Hematopoietic multipotent progenitor cell (in vitro differentiated cells): ENCODE measurements around the gene SIK1. TPM values are rescaled to one million over a fixed set of nuclear protein-coding genes. Genes with fewer than 3 reads are reported as not detected.
"Not testable (repeated sequence)": the region's sequence is repeated elsewhere in the genome, so short reads cannot be mapped to it uniquely, and the experiment has no call there.

Experiments
- DNase-seq, 3 donors: peaks; one replicate each; pipeline ENCODE4 v3.0.0-alpha.2; 2011 to 2015; ENCODE audit warnings: low read depth in 2 of 3, low spot score in 2 of 3
- total RNA-seq: library from RNA; depleted of rRNA; stranded (reverse); fragments of >200 nt; gene quantifications from one replicate; pipeline ENCODE4 v1.2.3, GENCODE V29; 2012

Gene SIK1
- total RNA-seq, 1 donor, result 5.1 TPM

GRCh38 chr21:43440835-43441727, 14.2 kb upstream of the SIK1 start:
- not testable (repeated sequence) for DNase-seq

GRCh38 chr21:43439316-43440075, 12.6 kb upstream of the SIK1 start:
- DNase-seq, result not testable (repeated sequence)

GRCh38 chr21:43436272-43436671, 9.3 kb upstream of the SIK1 start:
- DNase-seq, result not testable (repeated sequence)

GRCh38 chr21:43433340-43434136, 6.6 kb upstream of the SIK1 start:
- DNase-seq, result not testable (repeated sequence)

- DNase-seq, result not testable (repeated sequence)
These were observed 4.0 kb upstream of the SIK1 start for GRCh38 chr21:43430830-43431416.

GRCh38 chr21:43428964-43429363, 2.0 kb upstream of the SIK1 start:
- DNase-seq, result not testable (repeated sequence)

GRCh38 chr21:43427242-43427559, 270 bp upstream of the SIK1 start:
- DNase-seq, result not testable (repeated sequence)

GRCh38 chr21:43426004-43426403, 927 bp downstream of the SIK1 start:
- not testable (repeated sequence) for DNase-seq

GRCh38 chr21:43419475-43419874, 7.5 kb downstream of the SIK1 start:
- DNase-seq, result not testable (repeated sequence)

GRCh38 chr21:43414576-43414975, 12.4 kb downstream of the SIK1 start:
- not testable (repeated sequence) for DNase-seq

GRCh38 chr21:43412020-43412788, 14.7 kb downstream of the SIK1 start:
- not testable (repeated sequence) for DNase-seq

- DNase-seq, result not testable (repeated sequence)
These were observed 16.4 kb downstream of the SIK1 start for GRCh38 chr21:43410456-43411068.

- DNase-seq, result not testable (repeated sequence)
These were observed 19.8 kb downstream of the SIK1 start for GRCh38 chr21:43407139-43407538.

- DNase-seq, result not testable (repeated sequence)
These were observed 22.5 kb downstream of the SIK1 start for GRCh38 chr21:43404450-43404849.

GRCh38 chr21:43403651-43404430, 23.1 kb downstream of the SIK1 start:
- not testable (repeated sequence) for DNase-seq

GRCh38 chr21:43401125-43401524, 25.8 kb downstream of the SIK1 start:
- DNase-seq, result not testable (repeated sequence)

GRCh38 chr21:43399595-43400015, 27.3 kb downstream of the SIK1 start:
- not testable (repeated sequence) for DNase-seq

- DNase-seq, result not testable (repeated sequence)
These were observed 27.8 kb downstream of the SIK1 start for GRCh38 chr21:43399136-43399535.
